H1 (cell line): ENCODE measurements around the gene CSKMT. TPM values are rescaled to one million over a fixed set of nuclear protein-coding genes. Genes with fewer than 3 reads are reported as not detected.

Source experiments
- CTCF ChIA-PET: fragments of 300-600 bp; sonication (Branson Sonifier 250); formaldehyde crosslinking; loops from one replicate; lab custom pipeline; 2021; ENCODE audit not compliant: partially characterized antibody; lab: Charles Lee
- POLR2A ChIA-PET: fragments of 300-600 bp; sonication (Branson Sonifier 250); formaldehyde crosslinking; loops from one replicate; lab custom pipeline; 2021; ENCODE audit warnings: inconsistent platforms; ENCODE audit not compliant: partially characterized antibody; lab: Charles Lee
- DNase-seq, 2 experiments: peaks; one replicate each; pipeline versions ENCODE4 v3.0.0 to v3.0.0-alpha.2; 2010 to 2022; ENCODE audit warnings: low spot score in 2 of 2, low read depth in 1 of 2, mixed read lengths in 1 of 2
- FAIRE-seq: peaks from 2 replicates; lab custom pipeline; 2011; peaks lifted over from hg19 to GRCh38; lab: Jason Lieb, UNC
- H2AFZ ChIP-seq: 2 replicates; pipeline ENCODE4 v1.8.1; 2012; ENCODE audit warnings: low read length, inconsistent platforms
- H2AK5ac ChIP-seq: 2 replicates; pipeline ENCODE4 v1.6.1; 2013; ENCODE audit warnings: low read depth, low read length
- H2BK120ac ChIP-seq: replicated peaks from 2 replicates; pipeline ENCODE3; 2013; ENCODE audit warnings: low read depth, low read length, inconsistent platforms
- H2BK12ac ChIP-seq: 2 replicates; pipeline ENCODE4 v1.6.1; 2013; ENCODE audit warnings: low read depth, low read length
- H2BK15ac ChIP-seq: 2 replicates; pipeline ENCODE4 v1.6.1; 2013; ENCODE audit warnings: low read length
- H2BK20ac ChIP-seq: 2 replicates; pipeline ENCODE4 v1.6.1; 2013; ENCODE audit warnings: low read length
- H2BK5ac ChIP-seq: 2 replicates; pipeline ENCODE4 v1.6.1; 2013; ENCODE audit warnings: low read depth, low read length
- H3K14ac ChIP-seq: 2 replicates; pipeline ENCODE4 v1.6.1; 2013; ENCODE audit warnings: inconsistent platforms; ENCODE audit not compliant: insufficient read length
- H3K18ac ChIP-seq: 2 replicates; pipeline ENCODE4 v1.6.1; 2013; ENCODE audit warnings: low read length; ENCODE audit errors: extremely low read depth
- H3K23ac ChIP-seq: 2 replicates; pipeline ENCODE4 v1.6.1; 2013; ENCODE audit warnings: inconsistent platforms; ENCODE audit not compliant: insufficient read length
- H3K23me2 ChIP-seq: 2 replicates; pipeline ENCODE4 v1.6.1; 2013; ENCODE audit warnings: low read depth, low read length
- H3K27ac ChIP-seq: 2 replicates; pipeline ENCODE4 v1.6.1; 2011; ENCODE audit warnings: low read depth, low read length, inconsistent platforms
- H3K27me3 ChIP-seq, 4 experiments: replicated peaks in 1 of 4; 1 replicate in 1 of 4; 2 replicates in 3 of 4; pipeline versions ENCODE4 v1.6.1 to v1.8.1; 2011 to 2013; ENCODE audit warnings: low read length in 3 of 4, mild to moderate bottlenecking in 3 of 4, inconsistent platforms in 2 of 4, mixed read lengths in 2 of 4, moderate library complexity in 1 of 4; ENCODE audit not compliant: control insufficient read depth in 3 of 4, insufficient read depth in 3 of 4; ENCODE audit errors: extremely low read depth in 1 of 4
- H3K36me3 ChIP-seq, 4 experiments: 2 replicates each; pipeline versions ENCODE4 v1.6.1 to v1.8.1; 2011 to 2013; ENCODE audit warnings: mild to moderate bottlenecking in 4 of 4, low read length in 3 of 4, moderate library complexity in 2 of 4, control low read depth in 1 of 4, inconsistent platforms in 1 of 4; ENCODE audit not compliant: insufficient read depth in 4 of 4, control insufficient read depth in 2 of 4
- H3K4ac ChIP-seq: replicated peaks from 2 replicates; pipeline ENCODE3; 2013; ENCODE audit warnings: low read length, low read depth, mixed read lengths, inconsistent platforms; ENCODE audit not compliant: insufficient read length
- H3K4me1 ChIP-seq, 4 experiments: replicated peaks in 1 of 4; 1 replicate in 1 of 4; 2 replicates in 3 of 4; pipeline versions ENCODE4 v1.6.1 to v1.8.1; 2011 to 2013; ENCODE audit warnings: low read length in 3 of 4, inconsistent platforms in 2 of 4, mixed read lengths in 1 of 4; ENCODE audit not compliant: insufficient read depth in 4 of 4, control insufficient read depth in 3 of 4
- H3K4me2 ChIP-seq, 2 experiments: 2 replicates each; pipeline versions ENCODE4 v1.6.1 to v1.8.1; 2011 to 2013; ENCODE audit warnings: low read depth in 2 of 2, low read length in 2 of 2, control low read depth in 1 of 2, inconsistent platforms in 1 of 2, mild to moderate bottlenecking in 1 of 2; ENCODE audit not compliant: insufficient read depth in 1 of 2
- H3K4me3 ChIP-seq, 4 experiments: fragments of 200-600, 300-600 bp in 1 of 4; sonication (generic), shearing (Covaris generic), sonication (Bioruptor Twin) in 1 of 4; 2 replicates each; pipeline versions ENCODE4 v1.5.1 to v1.8.1; 2011 to 2016; ENCODE audit warnings: low read length in 4 of 4, low read depth in 3 of 4, control low read depth in 2 of 4, inconsistent platforms in 2 of 4, mild to moderate bottlenecking in 2 of 4, mixed read lengths in 1 of 4, moderate library complexity in 1 of 4; ENCODE audit not compliant: insufficient read depth in 2 of 4; ENCODE audit errors: extremely low read depth in 1 of 4
- H3K56ac ChIP-seq: replicated peaks from 2 replicates; pipeline ENCODE3; 2013; ENCODE audit warnings: low read depth, mild to moderate bottlenecking, mixed read lengths, low read length, inconsistent platforms; ENCODE audit not compliant: insufficient read length
- H3K79me1 ChIP-seq: 2 replicates; pipeline ENCODE4 v1.6.1; 2013; ENCODE audit warnings: low read depth, low read length, control low read depth
- H3K79me2 ChIP-seq, 2 experiments: 2 replicates each; pipeline versions ENCODE4 v1.6.1 to v1.8.1; 2012 to 2013; ENCODE audit warnings: low read length in 2 of 2, mild to moderate bottlenecking in 2 of 2, inconsistent platforms in 1 of 2; ENCODE audit not compliant: insufficient read depth in 2 of 2, control insufficient read depth in 1 of 2
- H3K9ac ChIP-seq, 4 experiments: replicated peaks in 1 of 4; 1 replicate in 1 of 4; 2 replicates in 3 of 4; pipeline versions ENCODE4 v1.6.1 to v1.8.1; 2011 to 2013; ENCODE audit warnings: low read depth in 3 of 4, low read length in 3 of 4, control low read depth in 2 of 4, mild to moderate bottlenecking in 2 of 4, moderate library complexity in 2 of 4, inconsistent platforms in 1 of 4; ENCODE audit errors: extremely low read depth in 1 of 4
- H3K9me3 ChIP-seq, 2 experiments: 2 replicates each; pipeline versions ENCODE4 v1.6.1 to v1.8.1; 2012 to 2013; ENCODE audit warnings: mild to moderate bottlenecking in 2 of 2, moderate library complexity in 2 of 2, control low read depth in 1 of 2, inconsistent platforms in 1 of 2, low read depth in 1 of 2, low read length in 1 of 2, mixed read lengths in 1 of 2; ENCODE audit not compliant: insufficient read depth in 2 of 2
- H4K20me1 ChIP-seq, 2 experiments: replicated peaks in 1 of 2; 2 replicates each; pipeline versions ENCODE3 to v1.8.1; 2011 to 2013; ENCODE audit warnings: inconsistent platforms in 2 of 2, low read length in 2 of 2, mild to moderate bottlenecking in 1 of 2; ENCODE audit not compliant: insufficient read depth in 2 of 2, control insufficient read depth in 1 of 2
- H4K5ac ChIP-seq: 2 replicates; pipeline ENCODE4 v1.6.1; 2013; ENCODE audit warnings: low read length, low read depth, mixed read lengths, inconsistent platforms; ENCODE audit not compliant: insufficient read length
- H4K8ac ChIP-seq: 2 replicates; pipeline ENCODE4 v1.8.0; 2013; ENCODE audit warnings: mild to moderate bottlenecking, moderate library complexity, low read length, inconsistent platforms; ENCODE audit not compliant: insufficient read depth; ENCODE audit errors: extremely low read depth
- H4K91ac ChIP-seq: replicated peaks from 2 replicates; pipeline ENCODE3; 2013; ENCODE audit warnings: low read length, mixed read lengths, inconsistent platforms; ENCODE audit not compliant: insufficient read length
- BACH1 ChIP-seq: IDR thresholded peaks from 2 replicates; pipeline ENCODE4 v1.6.1; 2012; ENCODE audit warnings: low read length, improper control_type of control experiment
- CHD2 ChIP-seq: IDR thresholded peaks from 2 replicates; pipeline ENCODE4 v1.6.1; 2012; ENCODE audit warnings: low read length, improper control_type of control experiment
- EP300 ChIP-seq, 2 experiments: IDR thresholded peaks; 1 replicate in 1 of 2; 2 replicates in 1 of 2; pipeline ENCODE4 v1.6.1; 2011 to 2012; ENCODE audit warnings: low read depth in 2 of 2, low read length in 2 of 2, mild to moderate bottlenecking in 2 of 2, borderline replicate concordance in 1 of 2, inconsistent platforms in 1 of 2, moderate library complexity in 1 of 2
- EZH2 ChIP-seq: fragments of 200-600 bp; sonication (generic); IDR thresholded peaks from 2 replicates; pipeline ENCODE4 v1.7.1; 2012; ENCODE audit warnings: low read depth, mild to moderate bottlenecking, moderate library complexity, low read length, inconsistent platforms; ENCODE audit not compliant: severe bottlenecking
- WGBS, 2 experiments: shearing (Covaris generic) in 1 of 2; methylation state at CpG; one replicate each; pipeline versions ENCODE4 v1.1.6 to v1.1.7; 2013 to 2015; ENCODE audit warnings: low lambda C conversion rate in 2 of 2, mixed read lengths in 2 of 2, inconsistent platforms in 1 of 2, low coverage in 1 of 2, missing lambda C conversion rate in 1 of 2; ENCODE audit not compliant: insufficient replicate concordance in 2 of 2, insufficient coverage in 1 of 2, insufficient read length in 1 of 2; ENCODE audit errors: extremely low coverage in 1 of 2, missing lambda C conversion rate in 1 of 2; 5-methylcytosine and 5-hydroxymethylcytosine counted together
- polyA plus RNA-seq, 7 experiments: library from polyadenylated mRNA; depleted of rRNA in 3 of 7; stranded (reverse) in 5 of 7; unstranded in 2 of 7; fragments of >200 nt in 5 of 7; fragments of 200-250 nt in 2 of 7; gene quantifications; 1 replicate in 5 of 7; 2 replicates in 1 of 7; 4 replicates in 1 of 7; pipeline versions ENCODE4 v1.2.1 to v1.2.3, GENCODE V29; 2011 to 2013; ENCODE audit warnings: missing spikeins in 2 of 7, mixed read lengths in 2 of 7
- total RNA-seq: library from RNA; stranded (reverse); fragmentation: NEBNext Ultra II Directional; extraction: Animal tissue kit (Norgen Biotek cat#: 25700); gene quantifications from 2 replicates; pipeline ENCODE4 v1.2.1, GENCODE V29; 2021
- TF ChIP-seq, protein P1 (sequence below): IDR thresholded peaks from 2 replicates; pipeline ENCODE4 v1.6.1; 2012; ENCODE audit warnings: inconsistent platforms

CSKMT gene
- total and polyA plus RNA-seq, 2 of the 8 experiments (the other 6 are each of a cell fraction or from before 2014, with no cell fraction given): 12.0 to 66.1 TPM

DNA sequence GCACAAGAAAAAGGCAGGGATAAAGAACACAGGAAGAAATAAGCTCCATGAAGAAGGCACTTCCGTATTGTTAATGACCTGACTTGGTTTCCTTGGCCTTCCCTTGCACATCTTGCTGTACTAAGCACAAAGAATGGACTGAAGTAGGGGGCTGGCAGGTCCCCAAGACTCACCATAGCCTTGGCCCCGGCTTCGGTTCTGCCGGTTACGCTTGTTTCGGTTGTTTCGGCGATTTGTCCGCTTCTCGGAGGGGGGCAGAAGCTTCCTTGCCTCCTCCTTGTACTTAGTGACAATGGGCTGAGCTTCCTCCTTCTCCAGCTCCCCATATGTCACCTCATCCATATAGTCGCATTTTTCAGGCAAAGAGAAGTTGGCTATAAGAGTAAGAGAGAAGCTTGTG is 51.7 kb downstream of the CSKMT start:
- H2BK120ac ChIP-seq: no peak overlapping the region
- H4K91ac ChIP-seq: no peak overlapping the region
- no peak overlapping the region for H3K23ac ChIP-seq
- 93% methylated on average over 11 of the region's 11 CpGs; no CpG with 5 or more reads in 1 of the 2 experiments for WGBS, 2 experiments
- H3K23me2 ChIP-seq: no peaks in the 10 kb centered on the region
- H3K9ac ChIP-seq: no peak overlapping the region
- no peak overlapping the region for H2BK20ac ChIP-seq
- peaks cover 41 to 97% (median 80%) of the 10 kb centered on the region in 4 experiments for H3K36me3 ChIP-seq
- POLR2A ChIA-PET: interaction anchor here (1.0 to 61.4 kb wide), 10 partner anchors 9 to 143 kb away, joined by 3 to 2041 read pairs (median 5); partner anchors contain the start of genes BSCL2, C11orf98, CSKMT and EEF1G
- no peak overlapping the region for H3K14ac ChIP-seq
- H2BK12ac ChIP-seq: no peak overlapping the region
- FAIRE-seq (no peak), DNase-seq (no peak)
- H4K5ac ChIP-seq: no peak overlapping the region
- H3K56ac ChIP-seq: no peak overlapping the region
- H3K4me2 ChIP-seq: no peak overlapping the region
- H2AFZ ChIP-seq: no peak overlapping the region
- H2AK5ac ChIP-seq: no peak overlapping the region
- H4K20me1 ChIP-seq: peaks cover 0 to 3% of the 10 kb centered on the region in 2 experiments
- peaks cover 0 to 13% (median 2%) of the 10 kb centered on the region in 4 experiments; a peak in 3 of 7 replicates for H3K4me1 ChIP-seq
- H2BK5ac ChIP-seq: no peak overlapping the region
- no peaks in the 10 kb centered on the region for H3K9me3 ChIP-seq
- no peak overlapping the region for H3K18ac ChIP-seq
- CTCF ChIA-PET: interaction anchor here (0.6 kb wide), 1 partner anchor 496 kb away, joined by 4 read pairs; no protein-coding TSS in a partner anchor
- no peaks in the 10 kb centered on the region; the same call in 1 of the 2 replicates for H3K79me1 ChIP-seq
- TF ChIP-seq EP300 (IDR thresholded peaks at IDR 0.05; ENCODE audit: borderline replicate concordance in 1 of 2, low read depth in 2 of 2, low read length in 2 of 2) (no peak), EZH2 (no peak), BACH1 (no peak), CHD2 (no peak)
- TF ChIP-seq, protein P1, sequence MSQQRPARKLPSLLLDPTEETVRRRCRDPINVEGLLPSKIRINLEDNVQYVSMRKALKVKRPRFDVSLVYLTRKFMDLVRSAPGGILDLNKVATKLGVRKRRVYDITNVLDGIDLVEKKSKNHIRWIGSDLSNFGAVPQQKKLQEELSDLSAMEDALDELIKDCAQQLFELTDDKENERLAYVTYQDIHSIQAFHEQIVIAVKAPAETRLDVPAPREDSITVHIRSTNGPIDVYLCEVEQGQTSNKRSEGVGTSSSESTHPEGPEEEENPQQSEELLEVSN: no peak
- TF ChIP-seq, all 59 proteins: peak for 0
- Histone ChIP-seq H3K79me2 (peaks cover 0 to 19% of the 10 kb centered on the region in 2 experiments; a peak in 2 of 4 replicates), H3K4me3 (no peak overlapping the region), H2BK15ac (no peak overlapping the region), H4K8ac (no peak overlapping the region), H3K4ac (no peak overlapping the region), H3K27ac (no peak overlapping the region), H3K27me3 (no peaks in the 10 kb centered on the region; a peak in 1 of 7 replicates)
